ENCODE measurements around the gene SLC6A12. TPM values are rescaled to one million over a fixed set of nuclear protein-coding genes. Genes with fewer than 3 reads are reported as not detected.
"Not testable (repeated sequence)": the region's sequence is repeated elsewhere in the genome, so short reads cannot be mapped to it uniquely, and the experiment has no call there.

Gene SLC6A12
- total and polyA plus RNA-seq, 2 donors from 2014 or later, result 45.6 to 130 TPM

GRCh38 chr12:236445-236844, 22.5 kb upstream of the SLC6A12 start:
- TF ChIP-seq CTCF (IDR thresholded peaks at IDR 0.05; ENCODE audit: borderline replicate concordance, extremely low read depth, insufficient read depth), result no peak
- intact Hi-C loops (cut with DNase I), result no loop called here
- FAIRE-seq, result no peak

DNA sequence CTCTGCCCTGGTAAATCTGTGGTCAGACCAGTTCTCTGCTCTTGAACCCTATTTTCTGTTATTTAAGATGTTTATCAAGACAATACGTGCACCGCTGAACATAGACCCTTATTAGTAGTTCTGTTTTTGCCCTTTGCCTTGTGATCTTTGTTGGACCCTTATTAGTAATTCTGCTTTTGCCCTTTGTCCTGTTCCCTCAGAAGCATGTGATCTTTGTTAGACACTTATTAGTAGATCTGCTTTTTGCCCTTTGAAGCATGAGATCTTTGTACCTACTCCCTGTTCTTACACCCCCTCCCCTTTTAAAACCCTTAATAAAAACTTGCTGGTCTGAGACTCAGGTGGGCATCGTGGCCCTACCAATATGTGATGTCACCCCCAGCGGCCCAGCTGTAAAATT, 22.0 kb upstream of the SLC6A12 start:
- intact Hi-C loops (cut with DNase I); H3K27me3 ChIP-seq (ENCODE audit: control insufficient read depth, insufficient read depth, low read length); FAIRE-seq; H3K9me3 ChIP-seq (ENCODE audit: control insufficient read depth in 2 of 3, insufficient read depth in 1 of 3, low read length in 3 of 3); H3K9ac ChIP-seq (ENCODE audit: low read length in 3 of 3); H3K4me3 ChIP-seq (ENCODE audit: low read length in 3 of 3); DNase-seq: not testable (repeated sequence)
- Histone ChIP-seq H3K36me3 (ENCODE audit: control insufficient read depth in 2 of 3, insufficient read depth in 3 of 3, low read length in 3 of 3) (peaks cover 0 to 14% (median 0%) of the 10 kb centered on the region in 3 donors), H3K4me1 (ENCODE audit: control insufficient read depth in 2 of 3, insufficient read depth in 2 of 3, low read depth in 1 of 3, low read length in 3 of 3) (peaks cover 0 to 14% (median 12%) of the 10 kb centered on the region in 3 donors), H3K27ac (ENCODE audit: low read depth in 2 of 2, low read length in 2 of 2) (peak overlapping the region in 1 of 2 donors; percentile 56)

More at GRCh38 chr12:236445-236844, 22.5 kb upstream of the SLC6A12 start:
- Histone ChIP-seq H3K27ac (ENCODE audit: low read depth in 2 of 2, low read length in 2 of 2) (peak overlapping the region; percentile 56 to 71), H3K9ac (ENCODE audit: low read length in 3 of 3) (no peak overlapping the region), H3K27me3 (ENCODE audit: control insufficient read depth, insufficient read depth, low read length) (no peaks in the 10 kb centered on the region), H3K4me3 (ENCODE audit: low read length in 3 of 3) (peak overlapping the region in 1 of 3 donors; percentile 52), H3K4me1 (ENCODE audit: control insufficient read depth in 2 of 3, insufficient read depth in 2 of 3, low read depth in 1 of 3, low read length in 3 of 3) (peaks cover 0 to 14% (median 12%) of the 10 kb centered on the region in 3 donors), H3K36me3 (ENCODE audit: control insufficient read depth in 2 of 3, insufficient read depth in 3 of 3, low read length in 3 of 3) (peaks cover 0 to 13% (median 0%) of the 10 kb centered on the region in 3 donors), H3K9me3 (ENCODE audit: control insufficient read depth in 2 of 3, insufficient read depth in 1 of 3, low read length in 3 of 3) (peaks cover 0 to 3% (median 0%) of the 10 kb centered on the region in 3 donors)
- DNase-seq, result no peak

- DNase-seq, result peak in 1 of 5 donors; percentile 27
- FAIRE-seq, result no peak
- intact Hi-C loops (cut with DNase I), result no loop called here
These were observed 21.0 kb upstream of the SLC6A12 start for GRCh38 chr12:234891-235415.

More at GRCh38 chr12:234891-235415, 21.0 kb upstream of the SLC6A12 start:
- Histone ChIP-seq H3K9ac (ENCODE audit: low read length in 3 of 3) (no peak overlapping the region), H3K36me3 (ENCODE audit: control insufficient read depth in 2 of 3, insufficient read depth in 3 of 3, low read length in 3 of 3) (peaks cover 0 to 14% (median 0%) of the 10 kb centered on the region in 3 donors), H3K9me3 (ENCODE audit: control insufficient read depth in 2 of 3, insufficient read depth in 1 of 3, low read length in 3 of 3) (peaks cover 0 to 3% (median 0%) of the 10 kb centered on the region in 3 donors), H3K27ac (ENCODE audit: low read depth in 2 of 2, low read length in 2 of 2) (peak overlapping the region; percentile 35 to 67), H3K4me1 (ENCODE audit: control insufficient read depth in 2 of 3, insufficient read depth in 2 of 3, low read depth in 1 of 3, low read length in 3 of 3) (peaks cover 0 to 18% (median 12%) of the 10 kb centered on the region in 3 donors), H3K4me3 (ENCODE audit: low read length in 3 of 3) (no peak overlapping the region), H3K27me3 (ENCODE audit: control insufficient read depth, insufficient read depth, low read length) (no peaks in the 10 kb centered on the region)
- no peak for TF ChIP-seq CTCF (IDR thresholded peaks at IDR 0.05; ENCODE audit: borderline replicate concordance, extremely low read depth, insufficient read depth)
